ENCODE results near the gene MGAT5.

MGAT5 gene

DNA sequence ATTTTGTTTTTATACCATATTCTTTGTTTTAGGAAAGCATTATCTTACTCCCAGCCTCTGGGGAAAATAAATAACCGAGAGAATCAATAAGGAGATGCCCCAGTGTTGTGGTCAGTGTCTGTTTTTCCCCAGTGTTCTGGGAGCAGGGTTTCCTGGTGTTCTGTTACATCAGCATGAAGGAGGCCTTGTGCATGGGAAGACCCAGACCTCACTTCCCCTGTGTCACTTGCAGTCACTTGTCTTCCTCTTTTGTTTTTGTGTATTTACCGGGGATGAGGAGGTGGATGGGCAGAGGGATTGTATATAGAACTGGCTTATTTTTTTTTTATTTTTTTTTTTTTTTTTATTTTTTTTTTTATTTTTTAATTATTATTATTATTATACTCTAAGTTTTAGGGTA lies 45.0 kb upstream of the MGAT5 start:
- H3K36me3 ChIP-seq, result no peaks in the 10 kb centered on the region
- H3K27ac ChIP-seq, result peak overlapping the region; percentile 73
- TF ChIP-seq, protein P1, sequence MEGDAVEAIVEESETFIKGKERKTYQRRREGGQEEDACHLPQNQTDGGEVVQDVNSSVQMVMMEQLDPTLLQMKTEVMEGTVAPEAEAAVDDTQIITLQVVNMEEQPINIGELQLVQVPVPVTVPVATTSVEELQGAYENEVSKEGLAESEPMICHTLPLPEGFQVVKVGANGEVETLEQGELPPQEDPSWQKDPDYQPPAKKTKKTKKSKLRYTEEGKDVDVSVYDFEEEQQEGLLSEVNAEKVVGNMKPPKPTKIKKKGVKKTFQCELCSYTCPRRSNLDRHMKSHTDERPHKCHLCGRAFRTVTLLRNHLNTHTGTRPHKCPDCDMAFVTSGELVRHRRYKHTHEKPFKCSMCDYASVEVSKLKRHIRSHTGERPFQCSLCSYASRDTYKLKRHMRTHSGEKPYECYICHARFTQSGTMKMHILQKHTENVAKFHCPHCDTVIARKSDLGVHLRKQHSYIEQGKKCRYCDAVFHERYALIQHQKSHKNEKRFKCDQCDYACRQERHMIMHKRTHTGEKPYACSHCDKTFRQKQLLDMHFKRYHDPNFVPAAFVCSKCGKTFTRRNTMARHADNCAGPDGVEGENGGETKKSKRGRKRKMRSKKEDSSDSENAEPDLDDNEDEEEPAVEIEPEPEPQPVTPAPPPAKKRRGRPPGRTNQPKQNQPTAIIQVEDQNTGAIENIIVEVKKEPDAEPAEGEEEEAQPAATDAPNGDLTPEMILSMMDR (IDR thresholded peaks at IDR 0.05), result no peak
- peaks cover 36 to 44% of the 10 kb centered on the region in 2 experiments for H3K4me1 ChIP-seq (ENCODE audit: control insufficient read depth in 1 of 2, insufficient read depth in 1 of 2, low read depth in 1 of 2, low read length in 1 of 2)
- no peaks in the 10 kb centered on the region for H3K27me3 ChIP-seq
- no peaks in the 10 kb centered on the region for H3K9me3 ChIP-seq
- no peak overlapping the region for H3K4me3 ChIP-seq (ENCODE audit: low read depth in 1 of 2, low read length in 1 of 2)

DNA sequence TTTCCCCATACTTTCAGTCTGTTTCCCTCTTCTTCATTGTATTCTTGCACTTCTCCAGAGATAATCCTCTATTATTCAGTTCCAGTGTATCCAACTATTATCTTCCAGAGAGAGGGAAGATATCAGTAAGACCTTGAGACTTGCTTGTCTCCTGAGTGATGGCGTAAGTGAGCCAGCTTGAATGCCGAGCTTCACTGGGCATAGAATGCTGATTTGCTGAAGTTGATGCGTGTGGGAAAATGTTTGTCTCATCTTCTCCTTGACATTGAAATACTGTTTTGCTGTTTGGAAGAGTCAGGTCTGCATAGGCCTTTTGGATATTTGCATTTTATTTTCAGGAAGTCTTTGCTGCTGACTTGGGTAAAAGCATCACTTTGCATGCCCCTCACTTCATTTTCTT lies 41.1 kb upstream of the MGAT5 start:
- Histone ChIP-seq H3K4me1 (ENCODE audit: control insufficient read depth in 1 of 2, insufficient read depth in 1 of 2, low read depth in 1 of 2, low read length in 1 of 2) (peaks cover 38 to 40% of the 10 kb centered on the region in 2 experiments), H3K27me3 (no peaks in the 10 kb centered on the region), H3K9me3 (no peaks in the 10 kb centered on the region), H3K27ac (peak overlapping the region; percentile 38), H3K36me3 (no peaks in the 10 kb centered on the region), H3K4me3 (ENCODE audit: low read depth in 1 of 2, low read length in 1 of 2) (no peak overlapping the region)
- TF ChIP-seq, protein P1 (IDR thresholded peaks at IDR 0.05), result no peak

DNA sequence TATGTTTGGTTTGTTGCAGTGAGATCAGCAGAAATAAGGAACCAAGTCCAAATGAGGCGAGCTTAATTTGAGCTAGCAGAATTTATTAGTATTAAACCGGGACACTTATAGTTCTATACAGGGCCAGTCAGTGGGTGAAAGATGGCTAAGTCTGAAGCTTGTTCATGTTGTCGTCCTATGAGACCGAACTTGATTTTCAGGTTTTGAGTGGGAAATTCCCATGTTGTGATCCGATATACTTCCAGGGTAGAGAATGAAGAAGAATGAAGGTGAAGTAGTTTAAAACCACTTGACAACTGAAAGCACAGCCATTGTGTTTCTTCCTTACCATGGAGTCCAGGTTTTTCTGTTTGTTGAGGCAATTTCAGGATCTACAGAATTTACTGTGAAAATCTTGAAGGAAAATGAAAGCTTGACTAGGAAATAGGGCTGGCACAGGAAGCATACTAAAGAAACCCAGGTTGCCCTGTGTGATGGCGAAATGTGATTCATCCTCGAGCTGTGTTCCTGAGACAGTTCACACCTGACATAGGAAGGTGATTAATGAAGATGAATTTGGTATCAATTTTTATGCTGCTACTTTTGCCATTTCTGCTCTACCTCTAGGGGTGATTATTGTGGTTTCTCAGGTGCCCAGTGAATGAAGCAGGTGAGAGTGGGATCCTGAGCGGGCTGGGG lies 37.6 kb upstream of the MGAT5 start:
- TF ChIP-seq, protein P1 (IDR thresholded peaks at IDR 0.05), result no peak
- Histone ChIP-seq H3K4me3 (ENCODE audit: low read depth in 1 of 2, low read length in 1 of 2) (no peak overlapping the region), H3K27me3 (no peaks in the 10 kb centered on the region), H3K9me3 (no peaks in the 10 kb centered on the region), H3K4me1 (ENCODE audit: control insufficient read depth in 1 of 2, insufficient read depth in 1 of 2, low read depth in 1 of 2, low read length in 1 of 2) (peaks cover 59 to 63% of the 10 kb centered on the region in 2 experiments), H3K27ac (peak overlapping the region; percentile 78), H3K36me3 (no peaks in the 10 kb centered on the region)

DNA sequence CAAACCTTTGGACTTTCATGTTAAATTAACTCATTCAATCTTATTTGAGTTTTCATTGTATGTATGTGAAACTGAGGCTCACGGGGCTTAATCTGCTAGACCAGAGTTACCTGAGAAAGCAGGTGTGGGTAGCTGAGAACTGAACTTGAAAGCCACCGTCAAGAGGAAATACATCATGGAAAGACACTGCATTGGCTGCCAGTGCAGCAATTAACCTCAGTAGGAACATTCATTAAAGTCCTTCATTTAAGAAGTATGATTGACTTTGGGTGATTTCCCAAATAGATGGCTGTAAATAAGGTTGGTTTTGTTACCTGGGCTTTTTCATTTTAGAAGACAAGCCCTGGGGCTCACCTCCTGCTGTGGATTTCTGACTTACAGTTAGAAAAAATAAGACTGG lies 36.5 kb upstream of the MGAT5 start:
- no peaks in the 10 kb centered on the region for H3K27me3 ChIP-seq
- H3K27ac ChIP-seq, result peak overlapping the region; percentile 78
- peaks cover 58 to 62% of the 10 kb centered on the region in 2 experiments for H3K4me1 ChIP-seq (ENCODE audit: control insufficient read depth in 1 of 2, insufficient read depth in 1 of 2, low read depth in 1 of 2, low read length in 1 of 2)
- no peak overlapping the region for H3K4me3 ChIP-seq (ENCODE audit: low read depth in 1 of 2, low read length in 1 of 2)
- TF ChIP-seq, protein P1 (IDR thresholded peaks at IDR 0.05), result no peak
- H3K9me3 ChIP-seq, result no peaks in the 10 kb centered on the region
- H3K36me3 ChIP-seq, result no peaks in the 10 kb centered on the region

DNA sequence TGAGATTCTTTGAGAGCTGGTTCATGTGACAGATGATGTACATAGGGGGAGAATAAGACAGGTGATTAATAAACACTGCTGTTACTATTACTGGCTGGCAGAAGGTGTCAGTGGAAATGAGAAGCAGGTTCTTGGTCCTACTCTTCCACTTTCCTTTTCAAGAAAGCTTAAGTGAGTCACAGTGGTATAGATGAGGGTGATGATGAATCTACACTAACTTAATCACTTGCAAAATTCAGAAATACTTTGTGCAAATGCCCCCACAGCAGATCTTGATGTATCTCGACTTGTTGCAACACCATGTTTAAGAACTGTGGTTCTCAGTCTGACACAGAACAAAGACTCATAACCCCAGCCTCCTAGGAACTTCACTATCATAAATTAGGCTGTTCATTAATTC lies 35.9 kb upstream of the MGAT5 start:
- Histone ChIP-seq H3K36me3 (no peaks in the 10 kb centered on the region), H3K27ac (peak overlapping the region; percentile 78), H3K9me3 (no peaks in the 10 kb centered on the region), H3K4me3 (ENCODE audit: low read depth in 1 of 2, low read length in 1 of 2) (peak overlapping the region in 1 of 2 experiments; percentile 5), H3K4me1 (ENCODE audit: control insufficient read depth in 1 of 2, insufficient read depth in 1 of 2, low read depth in 1 of 2, low read length in 1 of 2) (peaks cover 53 to 57% of the 10 kb centered on the region in 2 experiments), H3K27me3 (no peaks in the 10 kb centered on the region)
- TF ChIP-seq, protein P1 (IDR thresholded peaks at IDR 0.05), result no peak
